GM12874 (cell line): ENCODE measurements around the gene MRPS9.

Experiments used
- CTCF ChIP-seq: IDR thresholded peaks from 2 replicates; pipeline ENCODE4 v1.5.1; 2011; ENCODE audit warnings: low read depth, mild to moderate bottlenecking, control low read depth, low read length, moderate library complexity; ENCODE audit not compliant: insufficient read depth

The MRPS9 gene

DNA sequence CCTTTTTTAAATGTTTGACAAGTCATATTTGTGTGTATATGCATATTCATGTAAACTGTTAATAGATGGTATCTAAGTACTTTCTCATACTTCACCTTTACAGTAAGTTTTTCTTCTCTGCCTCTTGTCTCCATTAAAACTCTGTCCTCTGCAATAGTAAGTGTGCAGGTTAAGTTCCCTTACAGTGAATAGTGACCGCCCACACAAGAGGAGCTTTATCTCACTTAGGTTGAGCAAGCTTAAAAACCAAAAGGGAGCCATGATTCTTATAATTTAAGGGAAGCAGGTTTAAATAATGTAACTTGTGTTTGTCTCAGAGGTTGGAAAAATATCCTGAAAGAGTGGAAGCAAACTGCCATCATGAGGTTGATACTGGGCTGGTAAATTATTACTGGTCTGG lies 61.3 kb downstream of the MRPS9 start:
- no peak for TF ChIP-seq CTCF

DNA sequence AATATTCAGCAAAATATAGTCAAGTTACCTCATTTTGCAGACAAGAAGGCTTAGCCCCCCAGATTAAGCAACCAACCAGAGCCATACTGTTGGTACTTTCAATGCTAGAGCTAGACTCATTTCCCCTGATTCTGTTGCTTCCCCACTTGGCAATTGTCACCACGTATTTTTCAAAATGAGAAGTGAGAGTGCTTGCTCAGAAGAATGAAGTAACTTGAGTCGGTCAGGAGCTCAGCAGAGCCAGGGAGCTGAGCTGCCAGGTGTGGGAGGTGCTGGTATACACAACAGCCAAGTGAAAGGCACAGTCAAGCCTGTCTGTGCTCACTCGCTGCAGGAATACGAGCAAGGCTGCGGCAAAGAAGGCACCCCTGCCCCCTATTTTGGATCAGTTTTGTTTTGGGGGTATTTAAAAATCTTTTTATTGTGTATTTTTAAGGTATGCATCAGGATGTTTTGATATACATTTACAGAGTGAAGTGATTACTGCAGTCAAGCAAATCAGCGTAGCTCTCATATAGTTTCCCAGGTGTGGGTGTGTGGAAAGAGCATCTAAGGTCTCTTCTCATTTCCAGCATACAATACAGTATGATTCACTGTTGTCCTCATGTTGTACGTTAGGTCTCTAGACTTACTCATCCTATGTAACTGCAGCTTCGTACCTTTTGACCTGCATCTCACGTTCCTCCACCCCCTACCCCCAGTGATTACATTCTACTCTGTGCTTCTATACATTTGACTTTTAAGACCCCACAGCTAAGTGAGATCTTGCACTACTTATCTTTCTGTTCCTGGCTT lies 62.4 kb downstream of the MRPS9 start:
- no peak for TF ChIP-seq CTCF

- TF ChIP-seq CTCF: no peak
Observed at GRCh38 chr2:105102001-105102400, 64.1 kb downstream of the MRPS9 start.

- TF ChIP-seq CTCF: no peak
Observed at GRCh38 chr2:105102963-105103421, 65.1 kb downstream of the MRPS9 start.

- no peak for TF ChIP-seq CTCF
Observed at GRCh38 chr2:105103481-105103880, 65.6 kb downstream of the MRPS9 start.

DNA sequence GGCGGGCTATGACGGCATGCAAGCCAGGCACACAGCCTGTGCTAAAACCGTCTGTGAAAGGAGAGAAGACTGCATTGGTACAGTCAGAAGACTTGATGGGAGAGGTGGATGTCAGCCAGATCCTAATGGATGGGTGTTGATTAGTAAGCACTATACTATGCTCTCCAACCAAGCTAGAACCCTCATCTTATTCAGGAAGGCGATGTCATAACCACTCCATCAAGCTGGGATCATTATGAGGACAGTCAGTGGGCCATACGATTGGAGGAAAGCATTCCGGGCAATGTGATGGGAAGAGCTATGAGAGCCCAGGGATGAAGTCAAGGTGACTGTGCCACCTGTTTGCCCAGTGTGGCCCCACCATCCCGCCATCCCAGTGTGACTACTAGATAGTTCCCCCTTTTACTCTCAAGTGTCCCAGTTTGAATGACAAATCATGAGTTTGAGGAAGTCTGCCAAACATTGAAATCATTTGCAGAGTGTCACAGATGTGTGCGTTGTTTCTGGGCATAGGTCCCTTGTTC lies 66.4 kb downstream of the MRPS9 start:
- TF ChIP-seq CTCF: no peak

GRCh38 chr2:105110295-105110829 lies 72.5 kb downstream of the MRPS9 start:
- TF ChIP-seq CTCF: no peak
